HepG2 (cell line): ENCODE results near the gene TCEA3. TPM values are rescaled to one million over a fixed set of nuclear protein-coding genes. Genes with fewer than 3 reads are reported as not detected.

Source experiments
- AFF4 ChIP-seq: sonication (generic); formaldehyde crosslinking; IDR thresholded peaks from 2 replicates; pipeline ENCODE4 v1.4.0; 2020; ENCODE audit warnings: missing genetic modification reagents
- ARID5B ChIP-seq: IDR thresholded peaks from 2 replicates; pipeline ENCODE4 v1.4.0; 2020; ENCODE audit warnings: mild to moderate bottlenecking, missing genetic modification reagents
- FOXM1 ChIP-seq: sonication (generic); formaldehyde crosslinking; IDR thresholded peaks from 2 replicates; pipeline ENCODE4 v1.5.0; 2020; ENCODE audit warnings: missing genetic modification reagents
- IKZF5 ChIP-seq: IDR thresholded peaks from 2 replicates; pipeline ENCODE4 v1.6.1; 2018; ENCODE audit warnings: missing genetic modification reagents, mild to moderate bottlenecking, missing compliant biosample characterization
- MAF1 ChIP-seq: sonication (generic); formaldehyde crosslinking; IDR thresholded peaks from 2 replicates; pipeline ENCODE4 v1.5.0; 2020; ENCODE audit warnings: missing genetic modification reagents, borderline replicate concordance
- MEIS1 ChIP-seq: sonication (generic); formaldehyde crosslinking; IDR thresholded peaks from 2 replicates; pipeline ENCODE4 v1.9.0; 2021; ENCODE audit warnings: mild to moderate bottlenecking, missing genetic modification reagents, moderate library complexity, borderline replicate concordance
- TBX2 ChIP-seq: sonication (generic); formaldehyde crosslinking; IDR thresholded peaks from 2 replicates; pipeline ENCODE4 v1.5.0; 2020; ENCODE audit warnings: missing genetic modification reagents, mild to moderate bottlenecking, borderline replicate concordance
- ZNF788 ChIP-seq: sonication (generic); formaldehyde crosslinking; IDR thresholded peaks from 2 replicates; pipeline ENCODE4 v1.5.0; 2020; ENCODE audit warnings: mild to moderate bottlenecking, missing genetic modification reagents, borderline replicate concordance
- polyA plus RNA-seq, 8 experiments: library from polyadenylated mRNA; depleted of rRNA in 3 of 8; stranded (reverse) in 7 of 8; unstranded in 1 of 8; fragments of >200 nt; fragmentation: Illumina TruSeq in 4 of 8; extraction: Trizol in 4 of 8; gene quantifications; 2 replicates each; pipeline versions ENCODE4 v1.2.1 to v1.2.3, GENCODE V29; 2011 to 2016; ENCODE audit warnings: low read depth in 4 of 8, missing spikeins in 1 of 8, mixed read lengths in 1 of 8; ENCODE audit not compliant: insufficient read depth in 1 of 8
- total RNA-seq, 5 experiments: library from RNA; depleted of rRNA; stranded (reverse); fragments of >200 nt; fragmentation: Illumina TruSeq; extraction: Trizol; gene quantifications; 2 replicates each; pipeline ENCODE4 v1.2.3, GENCODE V29; 2016; ENCODE audit warnings: low read depth in 1 of 5

The TCEA3 gene
- total and polyA plus RNA-seq, 2 of the 13 experiments (the other 11 are each of a cell fraction or from before 2014, with no cell fraction given), result 55.5 to 84.6 TPM

DNA sequence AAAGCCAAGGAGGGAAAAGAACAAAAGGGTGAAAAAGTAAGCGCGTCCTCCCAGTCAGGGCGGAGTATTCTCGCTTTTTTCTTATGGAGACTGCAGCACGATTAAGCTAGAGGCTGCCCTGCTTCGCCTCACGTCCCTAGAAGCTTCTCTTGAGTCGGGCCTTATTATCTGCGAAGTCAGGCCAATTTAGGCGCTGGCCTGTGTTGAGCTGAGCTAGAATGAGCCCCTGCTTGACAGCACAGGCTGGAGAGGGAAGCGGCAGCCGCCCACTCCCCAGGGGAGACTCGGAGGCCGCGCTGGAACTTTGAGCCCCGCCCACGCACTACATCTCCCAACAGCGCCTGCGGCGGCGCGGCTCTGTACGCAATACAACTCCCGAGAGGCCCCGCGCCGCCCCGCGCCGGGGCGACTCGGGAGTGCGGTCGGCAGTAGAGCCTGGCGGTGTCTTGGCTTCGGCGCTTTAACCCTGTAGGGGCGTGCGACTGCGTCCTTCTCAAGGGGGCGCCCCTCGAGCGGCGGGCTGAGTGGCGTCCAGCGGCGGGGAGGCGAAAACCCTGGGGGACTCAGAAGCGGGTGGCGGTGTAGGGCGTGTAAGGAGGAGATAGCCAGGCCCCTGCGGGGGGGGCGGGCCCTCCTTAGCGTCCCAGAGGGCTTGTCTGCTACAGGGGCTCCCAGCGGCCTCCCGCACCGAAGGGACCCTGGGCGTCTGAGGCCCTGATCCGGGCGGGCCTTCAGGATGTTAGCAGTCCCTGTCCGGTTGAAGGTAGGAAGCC lies 55.8 kb downstream of the TCEA3 start (continued):
- TF ChIP-seq AFF4 (CRISPR knock-in tag) (peak; percentile 58; the same call in 1 of the 2 replicates), ZNF788 (CRISPR knock-in tag) (peak; percentile 44; the same call in 1 of the 2 replicates), TBX2 (CRISPR knock-in tag) (no peak; the same call in 1 of the 2 replicates), IKZF5 (peak; percentile 31; the same call in 1 of the 2 replicates), MEIS1 (peak; percentile 44; the same call in 1 of the 2 replicates), FOXM1 (CRISPR knock-in tag) (no peak), ARID5B (0 out of 2 replicates have a peak, but pooled peaks have one; percentile 34), MAF1 (CRISPR knock-in tag) (0 out of 2 replicates have a peak, but pooled peaks have one; percentile 20)
